H9 (cell line): ENCODE measurements around the gene DIPK1C. TPM values are rescaled to one million over a fixed set of nuclear protein-coding genes. Genes with fewer than 3 reads are reported as not detected.

ENCODE experiments used
- DNase-seq: peaks from one replicate; pipeline ENCODE4 v3.0.0-alpha.2; 2017
- H2AFZ ChIP-seq: one replicate; pipeline ENCODE4 v1.6.1; 2013; ENCODE audit warnings: mild to moderate bottlenecking, low read length, control low read depth, moderate library complexity
- H2AK5ac ChIP-seq: 2 replicates; pipeline ENCODE4 v1.6.1; 2013; ENCODE audit warnings: low read length, control low read depth, mixed read lengths; ENCODE audit not compliant: insufficient read length
- H2BK120ac ChIP-seq: one replicate; pipeline ENCODE4 v1.6.1; 2013; ENCODE audit warnings: low read depth, mild to moderate bottlenecking, low read length, control low read depth, inconsistent platforms; ENCODE audit not compliant: poor library complexity, severe bottlenecking
- H2BK12ac ChIP-seq: 2 replicates; pipeline ENCODE4 v1.6.1; 2013; ENCODE audit warnings: low read length, control low read depth, mixed read lengths, low read depth; ENCODE audit not compliant: insufficient read length
- H2BK15ac ChIP-seq: 2 replicates; pipeline ENCODE4 v1.6.1; 2013; ENCODE audit warnings: low read depth, low read length, control low read depth
- H2BK20ac ChIP-seq: one replicate; pipeline ENCODE4 v1.6.1; 2013; ENCODE audit warnings: low read depth, mild to moderate bottlenecking, low read length, control low read depth, inconsistent platforms; ENCODE audit not compliant: poor library complexity, severe bottlenecking
- H2BK5ac ChIP-seq: 2 replicates; pipeline ENCODE4 v1.6.1; 2013; ENCODE audit warnings: low read length, control low read depth, mixed read lengths; ENCODE audit not compliant: insufficient read length
- H3K14ac ChIP-seq: 2 replicates; pipeline ENCODE4 v1.6.1; 2013; ENCODE audit warnings: low read length, control low read depth; ENCODE audit not compliant: insufficient read depth
- H3K18ac ChIP-seq: 2 replicates; pipeline ENCODE4 v1.6.1; 2013; ENCODE audit warnings: low read depth, mild to moderate bottlenecking, mixed read lengths, low read length, control low read depth; ENCODE audit not compliant: insufficient read length
- H3K23ac ChIP-seq: 2 replicates; pipeline ENCODE4 v1.6.1; 2013; ENCODE audit warnings: low read length, control low read depth, mixed read lengths, low read depth; ENCODE audit not compliant: insufficient read length
- H3K23me2 ChIP-seq: 2 replicates; pipeline ENCODE4 v1.6.1; 2013; ENCODE audit warnings: low read depth, mild to moderate bottlenecking, mixed read lengths, low read length, control low read depth; ENCODE audit not compliant: insufficient read length, poor library complexity, severe bottlenecking
- H3K27ac ChIP-seq: 2 replicates; pipeline ENCODE4 v1.5.1; 2013; ENCODE audit warnings: low read length, control low read depth, mixed read lengths, low read depth; ENCODE audit not compliant: insufficient read length
- H3K27me3 ChIP-seq: 2 replicates; pipeline ENCODE4 v1.6.1; 2013; ENCODE audit warnings: low read length, control low read depth, inconsistent platforms; ENCODE audit not compliant: insufficient read depth
- H3K4ac ChIP-seq: 2 replicates; pipeline ENCODE4 v1.6.1; 2013; ENCODE audit warnings: low read depth, mild to moderate bottlenecking, control low read depth, inconsistent platforms, low read length, moderate library complexity
- H3K4me1 ChIP-seq: 2 replicates; pipeline ENCODE4 v1.6.1; 2013; ENCODE audit warnings: low read length, control low read depth, inconsistent platforms; ENCODE audit not compliant: insufficient read depth
- H3K4me2 ChIP-seq: 2 replicates; pipeline ENCODE4 v1.6.1; 2013; ENCODE audit warnings: low read length, control low read depth, mixed read lengths; ENCODE audit not compliant: insufficient read length, insufficient read depth
- H3K56ac ChIP-seq: 2 replicates; pipeline ENCODE4 v1.6.1; 2013; ENCODE audit warnings: low read depth, mild to moderate bottlenecking, mixed read lengths, low read length, control low read depth; ENCODE audit not compliant: insufficient read length
- H3K79me1 ChIP-seq: 2 replicates; pipeline ENCODE4 v1.6.1; 2013; ENCODE audit warnings: low read depth, mild to moderate bottlenecking, moderate library complexity, low read length, control low read depth, inconsistent platforms; ENCODE audit not compliant: insufficient read depth, poor library complexity, severe bottlenecking
- H3K79me2 ChIP-seq: 2 replicates; pipeline ENCODE4 v1.6.1; 2013; ENCODE audit warnings: low read length, control low read depth, inconsistent platforms; ENCODE audit not compliant: insufficient read depth
- H3K9ac ChIP-seq: 2 replicates; pipeline ENCODE4 v1.6.1; 2013; ENCODE audit warnings: low read length, control low read depth, mixed read lengths; ENCODE audit not compliant: insufficient read length; ENCODE audit errors: extremely low read depth
- H3K9me3 ChIP-seq: one replicate; pipeline ENCODE4 v1.6.1; 2013; ENCODE audit warnings: low read depth, low read length, inconsistent platforms; ENCODE audit not compliant: control insufficient read depth
- H3T11ph ChIP-seq: one replicate; pipeline ENCODE4 v1.6.1; 2013; ENCODE audit warnings: mild to moderate bottlenecking, low read length, control low read depth, inconsistent platforms
- H4K20me1 ChIP-seq: one replicate; pipeline ENCODE4 v1.6.1; 2013; ENCODE audit not compliant: control insufficient read depth, insufficient read length, insufficient read depth
- H4K5ac ChIP-seq: 2 replicates; pipeline ENCODE4 v1.6.1; 2013; ENCODE audit warnings: low read depth, mild to moderate bottlenecking, mixed read lengths, low read length, control low read depth; ENCODE audit not compliant: insufficient read length
- H4K8ac ChIP-seq: replicated peaks from 2 replicates; pipeline ENCODE4 v1.6.1; 2013; ENCODE audit warnings: low read length, control low read depth, mixed read lengths, low read depth; ENCODE audit not compliant: insufficient read length
- H4K91ac ChIP-seq: 2 replicates; pipeline ENCODE4 v1.6.1; 2013; ENCODE audit warnings: low read depth, mild to moderate bottlenecking, moderate library complexity, mixed read lengths, low read length, control low read depth; ENCODE audit not compliant: insufficient read length
- H3K27ac Mint-ChIP-seq, 3 experiments: 2 replicates in 2 of 3; 3 replicates in 1 of 3; pipeline ENCODE4 v1.8.0; 2020 to 2021; ENCODE audit warnings: mixed read lengths in 3 of 3, mild to moderate bottlenecking in 1 of 3, moderate library complexity in 1 of 3
- H3K27me3 Mint-ChIP-seq: 2 replicates; pipeline ENCODE4 v1.8.0; 2021; ENCODE audit warnings: low read depth, mild to moderate bottlenecking, moderate library complexity, mixed read lengths
- H3K36me3 Mint-ChIP-seq, 3 experiments: 2 replicates in 2 of 3; 3 replicates in 1 of 3; pipeline ENCODE4 v1.8.0; 2020 to 2021; ENCODE audit warnings: low read depth in 3 of 3, mixed read lengths in 3 of 3; ENCODE audit not compliant: insufficient read depth in 1 of 3
- H3K4me1 Mint-ChIP-seq, 2 experiments: 2 replicates each; pipeline ENCODE4 v1.8.0; 2020; ENCODE audit warnings: mixed read lengths in 2 of 2
- H3K4me3 Mint-ChIP-seq, 2 experiments: 2 replicates in 1 of 2; 3 replicates in 1 of 2; pipeline ENCODE4 v1.8.0; 2020 to 2021; ENCODE audit warnings: mild to moderate bottlenecking in 2 of 2, mixed read lengths in 2 of 2, moderate library complexity in 1 of 2
- H3K9me3 Mint-ChIP-seq, 2 experiments: 2 replicates in 1 of 2; 3 replicates in 1 of 2; pipeline ENCODE4 v1.8.0; 2020; ENCODE audit warnings: mild to moderate bottlenecking in 2 of 2, mixed read lengths in 2 of 2, moderate library complexity in 1 of 2
- WGBS: extraction: QIAGEN DNeasy Blood & Tissue Kit; methylation state at CpG from one replicate; pipeline ENCODE4 v1.1.7; 2013; ENCODE audit warnings: missing lambda C conversion rate, low lambda C conversion rate, mixed read lengths; ENCODE audit not compliant: insufficient read length; ENCODE audit errors: extremely low coverage; 5-methylcytosine and 5-hydroxymethylcytosine counted together
- total RNA-seq: library from RNA; stranded (reverse); gene quantifications from 2 replicates; pipeline ENCODE4 v1.2.1, GENCODE V29; 2021
- TF ChIP-seq, protein P1 (sequence below): fragments of 200-600 bp; sonication (generic); conservative IDR thresholded peaks from 3 replicates; pipeline ENCODE4 v1.8.0; 2021; ENCODE audit warnings: antibody characterized with exemption, mild to moderate bottlenecking

Gene DIPK1C
- total RNA-seq, 1 experiment from 2014 or later: not detected

DNA sequence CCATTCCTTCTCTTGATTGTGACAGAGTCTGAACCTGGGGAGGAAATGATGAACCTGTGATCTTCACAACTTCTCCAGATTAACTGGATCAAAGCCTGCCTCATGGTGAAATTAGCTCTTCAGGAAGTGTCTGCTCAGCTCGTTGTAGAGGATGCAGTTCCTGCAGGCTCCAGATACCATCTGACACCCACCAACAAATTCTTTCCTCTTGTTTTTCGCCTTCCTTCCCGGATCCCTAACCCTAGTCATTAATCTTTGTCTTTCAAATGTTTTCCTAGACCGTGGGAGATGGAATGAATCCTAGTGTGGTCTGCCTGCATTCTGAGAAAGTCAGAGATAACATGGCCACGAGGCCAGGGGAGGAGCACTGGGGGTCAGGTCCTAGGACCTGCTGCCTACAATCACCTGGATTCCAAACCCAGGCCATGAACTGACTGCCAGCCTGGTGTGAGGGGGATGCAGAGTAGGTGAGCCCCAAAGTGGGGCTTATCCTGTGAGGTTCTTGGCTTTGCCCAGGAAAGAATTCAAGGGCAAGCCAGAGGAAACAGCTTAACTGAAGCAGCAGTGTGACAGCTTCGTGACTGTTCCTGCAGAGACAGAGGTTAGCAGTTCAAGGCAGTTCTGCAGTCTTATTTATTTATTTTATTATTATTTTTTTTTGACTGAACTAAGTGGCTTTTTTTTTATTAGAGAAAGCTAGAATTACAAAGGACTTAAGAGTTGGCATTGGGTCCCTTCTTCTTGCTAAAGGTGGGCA is 67.8 kb downstream of the DIPK1C start:
- H2AK5ac ChIP-seq: no peak overlapping the region
- H3K4ac ChIP-seq: no peak overlapping the region
- no peak overlapping the region for H3K27ac ChIP-seq
- DNase-seq: no peak
- no peak overlapping the region for H2BK5ac ChIP-seq
- H4K8ac ChIP-seq: no peak overlapping the region
- TF ChIP-seq, protein P1, sequence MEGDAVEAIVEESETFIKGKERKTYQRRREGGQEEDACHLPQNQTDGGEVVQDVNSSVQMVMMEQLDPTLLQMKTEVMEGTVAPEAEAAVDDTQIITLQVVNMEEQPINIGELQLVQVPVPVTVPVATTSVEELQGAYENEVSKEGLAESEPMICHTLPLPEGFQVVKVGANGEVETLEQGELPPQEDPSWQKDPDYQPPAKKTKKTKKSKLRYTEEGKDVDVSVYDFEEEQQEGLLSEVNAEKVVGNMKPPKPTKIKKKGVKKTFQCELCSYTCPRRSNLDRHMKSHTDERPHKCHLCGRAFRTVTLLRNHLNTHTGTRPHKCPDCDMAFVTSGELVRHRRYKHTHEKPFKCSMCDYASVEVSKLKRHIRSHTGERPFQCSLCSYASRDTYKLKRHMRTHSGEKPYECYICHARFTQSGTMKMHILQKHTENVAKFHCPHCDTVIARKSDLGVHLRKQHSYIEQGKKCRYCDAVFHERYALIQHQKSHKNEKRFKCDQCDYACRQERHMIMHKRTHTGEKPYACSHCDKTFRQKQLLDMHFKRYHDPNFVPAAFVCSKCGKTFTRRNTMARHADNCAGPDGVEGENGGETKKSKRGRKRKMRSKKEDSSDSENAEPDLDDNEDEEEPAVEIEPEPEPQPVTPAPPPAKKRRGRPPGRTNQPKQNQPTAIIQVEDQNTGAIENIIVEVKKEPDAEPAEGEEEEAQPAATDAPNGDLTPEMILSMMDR: no peak
- H3K9me3 Mint-ChIP-seq: no peaks in the 10 kb centered on the region
- no peak overlapping the region for H4K5ac ChIP-seq
- H3T11ph ChIP-seq: no peak overlapping the region
- no peaks in the 10 kb centered on the region for H3K79me1 ChIP-seq
- no peak overlapping the region for H3K56ac ChIP-seq
- no peak overlapping the region for H3K4me3 Mint-ChIP-seq
- H3K27ac Mint-ChIP-seq: no peak overlapping the region
- no peak overlapping the region for H3K14ac ChIP-seq
- H4K91ac ChIP-seq: no peak overlapping the region
- H2BK120ac ChIP-seq: no peak overlapping the region
- no peaks in the 10 kb centered on the region for H3K27me3 ChIP-seq
- no peaks in the 10 kb centered on the region for H3K9me3 ChIP-seq
- H2AFZ ChIP-seq: no peak overlapping the region
- H2BK12ac ChIP-seq: no peak overlapping the region
- peaks cover 11 to 14% of the 10 kb centered on the region in 2 experiments for H3K4me1 Mint-ChIP-seq
- H3K27me3 Mint-ChIP-seq: peaks cover under 1% of the 10 kb centered on the region; the same call in 1 of the 2 replicates
- no peak overlapping the region for H2BK15ac ChIP-seq
- no peaks in the 10 kb centered on the region for H3K36me3 Mint-ChIP-seq
- no peak overlapping the region for H3K4me2 ChIP-seq
- H3K18ac ChIP-seq: no peak overlapping the region
- H3K9ac ChIP-seq: no peak overlapping the region
- WGBS: no CpG with 5 or more reads among the region's 6 CpGs
- H2BK20ac ChIP-seq: no peak overlapping the region
- no peaks in the 10 kb centered on the region for H3K4me1 ChIP-seq
- no peaks in the 10 kb centered on the region for H3K79me2 ChIP-seq
- no peak overlapping the region for H3K23ac ChIP-seq
- H3K23me2 ChIP-seq: no peaks in the 10 kb centered on the region
- H4K20me1 ChIP-seq: no peaks in the 10 kb centered on the region
